Measurements from ENCODE around the gene SMCO2. TPM values are rescaled to one million over a fixed set of nuclear protein-coding genes. Genes with fewer than 3 reads are reported as not detected.

SMCO2 gene
- total RNA-seq, 1 donor from 2014 or later: not detected

GRCh38 chr12:27493260-27493940 lies 46.9 kb downstream of the SMCO2 start:
- H3K4me1 Mint-ChIP-seq (ENCODE audit: unreplicated experiment): no peaks in the 10 kb centered on the region
- H3K4me3 Mint-ChIP-seq (ENCODE audit: unreplicated experiment): no peak overlapping the region
- DNase-seq (ENCODE audit: extremely low spot score, unreplicated experiment): no peak
- H3K27me3 Mint-ChIP-seq (ENCODE audit: unreplicated experiment): no peaks in the 10 kb centered on the region
- H3K9me3 Mint-ChIP-seq (ENCODE audit: unreplicated experiment): no peaks in the 10 kb centered on the region
- no peak overlapping the region for H3K27ac Mint-ChIP-seq (ENCODE audit: unreplicated experiment)
- no peak for TF ChIP-seq CTCF (IDR thresholded peaks at IDR 0.05)
- H3K36me3 Mint-ChIP-seq (ENCODE audit: unreplicated experiment): peaks cover 2% of the 10 kb centered on the region

- no peaks in the 10 kb centered on the region for H3K36me3 Mint-ChIP-seq (ENCODE audit: unreplicated experiment)
- no peak overlapping the region for H3K4me3 Mint-ChIP-seq (ENCODE audit: unreplicated experiment)
- no peaks in the 10 kb centered on the region for H3K4me1 Mint-ChIP-seq (ENCODE audit: unreplicated experiment)
- no peaks in the 10 kb centered on the region for H3K9me3 Mint-ChIP-seq (ENCODE audit: unreplicated experiment)
- no peaks in the 10 kb centered on the region for H3K27me3 Mint-ChIP-seq (ENCODE audit: unreplicated experiment)
- H3K27ac Mint-ChIP-seq (ENCODE audit: unreplicated experiment): no peak overlapping the region
- no peak for TF ChIP-seq CTCF (IDR thresholded peaks at IDR 0.05)
- no peak for DNase-seq (ENCODE audit: extremely low spot score, unreplicated experiment)
Observed at GRCh38 chr12:27497446-27497845, 50.9 kb downstream of the SMCO2 start.

- no peak for TF ChIP-seq CTCF (IDR thresholded peaks at IDR 0.05)
- H3K9me3 Mint-ChIP-seq (ENCODE audit: unreplicated experiment): no peaks in the 10 kb centered on the region
- no peaks in the 10 kb centered on the region for H3K27me3 Mint-ChIP-seq (ENCODE audit: unreplicated experiment)
- H3K4me3 Mint-ChIP-seq (ENCODE audit: unreplicated experiment): no peak overlapping the region
- no peak for DNase-seq (ENCODE audit: extremely low spot score, unreplicated experiment)
- no peak overlapping the region for H3K27ac Mint-ChIP-seq (ENCODE audit: unreplicated experiment)
- no peaks in the 10 kb centered on the region for H3K4me1 Mint-ChIP-seq (ENCODE audit: unreplicated experiment)
- no peaks in the 10 kb centered on the region for H3K36me3 Mint-ChIP-seq (ENCODE audit: unreplicated experiment)
Observed at GRCh38 chr12:27498149-27498548, 51.6 kb downstream of the SMCO2 start.

GRCh38 chr12:27498761-27499160 lies 52.2 kb downstream of the SMCO2 start:
- Mint-ChIP-seq H3K36me3 (ENCODE audit: unreplicated experiment) (no peaks in the 10 kb centered on the region), H3K4me3 (ENCODE audit: unreplicated experiment) (no peak overlapping the region), H3K9me3 (ENCODE audit: unreplicated experiment) (no peaks in the 10 kb centered on the region), H3K27ac (ENCODE audit: unreplicated experiment) (no peak overlapping the region), H3K27me3 (ENCODE audit: unreplicated experiment) (no peaks in the 10 kb centered on the region), H3K4me1 (ENCODE audit: unreplicated experiment) (no peaks in the 10 kb centered on the region)
- no peak for TF ChIP-seq CTCF (IDR thresholded peaks at IDR 0.05)
- no peak for DNase-seq (ENCODE audit: extremely low spot score, unreplicated experiment)

GRCh38 chr12:27499377-27499776 lies 52.8 kb downstream of the SMCO2 start:
- TF ChIP-seq CTCF (IDR thresholded peaks at IDR 0.05): no peak
- H3K4me1 Mint-ChIP-seq (ENCODE audit: unreplicated experiment): peaks cover under 1% of the 10 kb centered on the region
- no peak overlapping the region for H3K4me3 Mint-ChIP-seq (ENCODE audit: unreplicated experiment)
- no peak for DNase-seq (ENCODE audit: extremely low spot score, unreplicated experiment)
- no peaks in the 10 kb centered on the region for H3K9me3 Mint-ChIP-seq (ENCODE audit: unreplicated experiment)
- no peak overlapping the region for H3K27ac Mint-ChIP-seq (ENCODE audit: unreplicated experiment)
- no peaks in the 10 kb centered on the region for H3K36me3 Mint-ChIP-seq (ENCODE audit: unreplicated experiment)
- no peaks in the 10 kb centered on the region for H3K27me3 Mint-ChIP-seq (ENCODE audit: unreplicated experiment)
